NCI-H1092 treated with DMSO at 0.1 percent for 48 hours (cell line): ENCODE data around the gene DNMT1.

Source experiments
- DNase-seq: peaks from one replicate; lab custom pipeline; 2025; lab: John Stamatoyannopoulos, UW

Gene DNMT1

DNA sequence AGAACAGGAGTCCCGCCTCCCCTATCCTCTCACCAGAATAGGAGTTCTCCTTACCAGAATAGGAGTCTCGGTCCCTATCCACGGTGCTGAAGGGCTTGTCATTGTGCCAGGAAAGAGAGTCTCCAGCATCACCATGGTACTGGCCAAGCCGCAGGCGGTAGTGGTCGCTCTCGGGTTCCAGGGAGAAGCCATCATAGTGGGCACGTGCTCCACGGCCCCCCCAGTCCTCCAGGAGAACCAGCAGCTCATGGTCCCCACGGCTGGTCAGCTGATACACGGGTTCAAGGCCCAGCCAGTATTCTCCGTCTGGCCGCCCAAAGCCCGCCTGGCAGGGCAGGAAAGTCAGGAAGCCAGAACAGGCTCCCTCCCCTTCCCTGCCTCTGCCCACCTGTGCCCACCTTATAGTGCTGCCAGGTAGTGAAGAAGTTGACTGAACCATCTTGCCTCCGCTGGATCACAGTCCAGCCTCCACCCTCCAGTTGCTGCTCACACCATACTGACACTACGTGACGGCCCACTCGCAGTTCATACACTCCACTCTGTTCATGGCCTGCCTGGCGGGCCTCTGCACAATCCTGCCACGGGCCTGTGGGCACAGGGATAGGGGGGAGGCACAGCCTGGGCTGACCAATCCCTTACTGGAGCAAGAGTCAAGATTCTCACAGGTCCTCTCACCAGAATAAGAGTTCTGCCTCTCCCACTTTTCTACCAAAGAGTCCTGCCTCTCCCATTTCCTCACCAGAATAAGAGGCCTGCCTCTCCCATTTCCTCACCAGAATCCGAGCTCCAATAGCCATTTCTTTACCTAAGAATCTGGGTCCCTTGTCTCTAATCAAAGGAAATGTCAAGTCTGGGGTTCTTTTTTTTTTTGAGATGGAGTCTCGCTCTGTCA, 101.2 kb downstream of the DNMT1 start:
- no peak for DNase-seq

DNA sequence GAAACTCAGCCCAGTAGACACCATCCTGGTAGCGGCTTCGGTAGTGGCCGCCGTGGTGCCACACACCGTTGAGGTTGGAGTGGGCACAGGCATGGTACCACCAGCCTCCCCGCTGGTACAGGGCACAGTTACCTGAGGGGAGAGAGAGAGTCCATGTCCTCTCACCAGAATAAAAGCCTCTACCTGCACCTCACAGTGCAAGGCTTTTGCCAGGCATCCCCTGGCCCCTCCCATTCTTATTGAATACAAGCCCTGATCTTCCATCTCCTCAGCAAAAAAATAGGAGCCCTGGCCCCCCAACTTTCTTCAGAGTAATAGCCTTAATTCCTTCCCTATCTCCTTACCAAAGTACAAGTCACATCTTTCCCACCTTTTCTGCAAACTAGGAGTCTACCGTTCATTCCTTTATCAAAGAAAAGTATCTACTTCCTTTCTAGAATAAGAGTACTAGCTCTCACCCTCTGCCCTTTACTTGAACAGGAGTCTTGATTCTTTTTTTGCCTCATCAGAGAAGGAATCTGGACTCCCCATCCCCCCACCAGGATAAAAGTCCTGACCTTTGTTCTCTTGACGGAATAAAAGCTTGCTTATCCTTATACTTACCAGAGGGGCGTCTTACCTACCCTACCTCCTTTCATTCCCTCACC, 102.0 kb downstream of the DNMT1 start:
- no peak for DNase-seq

DNA sequence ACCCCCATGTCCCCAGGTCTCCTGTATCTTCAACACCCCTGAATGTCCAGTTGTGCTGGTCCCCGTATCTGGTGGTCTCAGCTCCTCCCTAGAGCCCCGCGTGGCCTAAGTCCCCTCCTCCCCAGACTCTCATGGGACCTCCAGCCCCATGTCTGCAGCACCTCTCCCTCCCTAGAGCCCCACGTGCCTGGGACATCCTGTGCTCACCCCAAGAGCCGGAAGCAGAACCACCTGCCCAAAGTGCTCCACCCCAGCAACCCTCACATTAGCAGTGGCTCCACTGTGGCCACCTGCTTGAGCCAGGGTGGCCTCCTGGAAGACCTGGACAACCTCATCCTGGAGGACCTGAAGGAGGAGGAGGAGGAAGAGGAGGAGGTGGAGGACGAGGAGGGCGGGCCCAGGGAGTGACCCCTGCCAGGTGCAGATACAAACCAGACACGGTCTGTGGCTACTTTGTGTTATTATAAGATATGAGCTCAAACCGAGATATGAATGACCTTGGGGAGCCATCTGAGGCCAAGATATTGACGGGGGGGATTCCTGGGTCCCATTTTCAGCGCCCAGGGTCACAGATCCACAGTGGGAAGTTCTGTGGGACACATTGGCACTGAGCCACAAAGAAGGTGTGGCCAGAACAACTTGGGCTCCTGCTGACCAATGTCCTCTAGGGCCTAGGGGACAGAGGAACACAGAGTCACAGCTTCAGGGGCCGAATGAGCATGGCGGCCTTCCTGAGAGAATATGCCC, 102.7 kb downstream of the DNMT1 start:
- DNase-seq = no peak

GRCh38 chr19:10091370-10091687, 103.4 kb downstream of the DNMT1 start:
- no peak for DNase-seq

- no peak for DNase-seq
These were observed 104.9 kb downstream of the DNMT1 start for GRCh38 chr19:10089801-10090375.

DNA sequence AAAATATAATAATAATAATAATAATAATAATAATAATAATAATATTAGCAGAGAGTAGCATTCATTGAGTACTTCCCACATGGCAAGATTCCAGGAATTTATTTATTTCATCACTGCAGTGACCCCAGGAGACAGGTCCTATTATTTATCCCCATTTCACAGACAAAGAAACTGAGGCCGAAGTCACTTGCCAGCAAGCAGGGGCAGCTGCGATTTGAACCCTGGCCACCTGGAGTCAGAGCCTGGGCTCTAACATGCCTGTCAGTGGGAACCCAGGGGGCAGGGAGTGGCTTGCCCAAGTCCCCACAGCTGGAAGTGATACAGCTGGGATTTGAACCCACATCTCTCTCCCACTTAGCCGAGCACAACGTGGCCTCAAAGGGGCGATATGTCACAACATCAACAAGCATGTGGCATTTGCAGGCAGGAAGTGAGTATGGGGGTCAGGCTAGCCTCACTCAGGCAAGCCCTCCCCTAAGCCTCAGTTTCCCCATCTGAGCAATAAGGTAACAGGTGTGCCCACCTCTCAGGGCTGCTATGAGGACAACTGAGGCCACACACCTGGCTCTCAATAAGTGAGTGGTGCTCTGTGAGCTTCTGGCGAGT, 105.7 kb downstream of the DNMT1 start:
- no peak for DNase-seq

GRCh38 chr19:10087296-10088061, 107.3 kb downstream of the DNMT1 start:
- DNase-seq = no peak

DNA sequence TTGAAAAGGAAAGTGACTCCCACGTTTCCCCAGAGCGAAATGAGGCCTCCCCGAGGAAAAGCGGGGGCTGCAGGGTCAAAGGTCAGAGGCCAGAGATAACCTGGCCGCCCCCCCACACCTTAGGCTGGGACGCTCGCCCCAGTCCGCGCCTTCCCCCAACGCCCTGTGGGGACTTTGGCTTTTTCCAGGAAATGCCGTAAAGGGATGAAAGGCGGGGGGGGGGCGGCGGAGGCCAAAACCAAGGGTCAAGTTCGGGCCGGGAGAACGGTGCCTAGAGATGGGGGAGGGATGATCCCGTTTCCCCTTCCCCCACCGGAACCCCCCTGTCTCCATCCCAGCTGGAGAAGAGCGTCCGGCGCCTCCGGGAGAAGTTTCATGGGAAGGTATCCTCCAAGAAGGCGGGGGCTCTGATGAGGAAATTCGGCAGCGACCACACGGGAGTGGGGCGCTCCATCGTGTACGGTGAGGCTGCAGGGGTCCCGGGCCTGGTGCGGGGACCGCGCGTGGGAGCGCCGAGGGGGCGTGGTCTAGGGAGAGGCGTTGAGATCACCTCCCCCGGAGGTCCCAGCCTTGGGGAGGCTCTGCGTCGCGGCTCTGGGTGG, 108.1 kb downstream of the DNMT1 start:
- DNase-seq = no peak

DNA sequence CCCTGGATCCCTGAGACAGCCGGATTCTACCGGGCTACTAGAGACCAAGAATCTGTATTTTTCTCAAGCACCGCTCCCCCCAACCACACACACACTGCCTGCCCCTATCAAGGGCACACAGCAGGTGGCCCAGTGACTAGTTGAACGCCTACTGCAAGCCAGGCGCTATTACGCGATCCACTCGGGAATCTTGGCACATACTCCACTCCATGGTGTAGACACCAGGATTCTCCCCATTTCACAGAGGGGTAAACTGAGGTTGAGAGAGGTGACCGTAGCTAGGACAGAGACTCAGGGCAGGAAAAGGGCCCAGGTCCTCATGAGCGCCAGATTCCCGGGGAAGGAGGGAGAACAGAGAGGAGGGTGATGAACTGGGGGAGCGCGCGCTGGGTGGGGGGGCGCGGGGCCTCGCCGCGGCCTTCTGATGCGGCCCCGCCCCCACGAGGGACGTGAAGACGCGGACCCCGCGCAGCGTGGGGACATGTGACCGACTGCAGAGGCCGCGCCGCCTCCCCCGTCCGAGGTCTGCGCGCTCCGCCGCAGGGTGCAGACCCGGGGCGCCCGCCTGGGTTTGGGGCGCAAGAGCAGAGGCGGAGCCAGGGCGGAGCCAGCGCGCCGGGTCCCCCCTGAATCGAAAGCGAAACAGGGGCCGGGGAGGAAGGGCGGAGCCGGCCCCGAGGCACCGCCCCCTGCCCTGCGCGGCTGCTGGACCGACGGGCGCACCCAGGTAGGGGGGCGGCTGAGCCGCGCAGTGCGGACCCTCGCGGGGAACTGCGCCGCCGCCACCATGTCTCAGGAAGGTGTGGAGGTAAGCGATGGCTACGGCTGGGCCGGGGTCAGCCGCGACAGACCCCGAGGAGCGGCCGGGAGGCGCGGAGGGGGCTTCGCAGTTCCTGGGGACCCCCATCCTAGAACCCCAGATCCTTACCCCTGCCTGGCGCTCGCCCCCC, 108.8 kb downstream of the DNMT1 start, which contains the start of gene SHFL:
Gene SHFL, plus strand, starts transcription at position 677 of the 950 bp plus-strand sequence. Its CDS starts 111 bp downstream, at position 788.
- peak; percentile 19 for DNase-seq

DNA sequence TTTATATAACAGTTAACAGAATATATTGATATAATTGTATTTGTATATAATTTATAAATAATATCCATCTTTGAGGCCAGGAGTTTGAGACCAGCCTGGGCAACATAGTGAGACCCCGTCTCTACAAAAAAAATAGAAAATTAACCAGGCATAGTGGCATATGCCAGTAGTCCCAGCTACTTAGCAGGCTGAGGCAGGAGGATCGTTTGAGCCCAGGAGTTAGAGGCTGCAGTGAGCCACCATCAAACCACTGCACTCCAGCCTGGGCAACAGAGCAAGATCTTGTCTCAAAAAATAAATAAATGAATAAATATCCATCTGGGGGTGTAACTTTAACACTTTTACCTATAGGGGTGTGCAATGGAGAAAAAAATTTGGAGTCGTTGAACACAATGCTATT, 110.0 kb downstream of the DNMT1 start:
- DNase-seq = no peak

DNA sequence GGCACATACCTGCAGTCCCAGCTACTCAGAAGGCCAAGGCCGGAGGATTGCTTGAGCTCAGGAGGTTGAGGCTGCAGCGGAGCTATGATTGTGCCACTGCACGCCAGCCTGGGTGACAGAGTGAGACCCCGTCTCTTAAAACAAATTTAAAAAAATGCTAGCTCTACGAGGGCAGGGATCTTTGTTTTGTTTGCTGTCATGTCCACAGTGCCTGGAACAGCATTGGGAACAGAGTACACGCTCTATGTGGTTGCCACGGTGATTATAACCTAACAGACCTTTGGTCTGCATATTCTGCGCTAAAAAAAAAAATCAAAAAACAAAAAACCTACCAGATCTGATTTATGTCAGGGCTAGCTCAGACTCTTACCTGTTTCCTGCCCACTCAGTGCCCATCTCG, 110.8 kb downstream of the DNMT1 start:
- DNase-seq = no peak
